ENCODE results near the gene CMTM5.
A peak's percentile ranks its signal among the peaks of the same experiment; 100 is the strongest.

The CMTM5 gene

DNA sequence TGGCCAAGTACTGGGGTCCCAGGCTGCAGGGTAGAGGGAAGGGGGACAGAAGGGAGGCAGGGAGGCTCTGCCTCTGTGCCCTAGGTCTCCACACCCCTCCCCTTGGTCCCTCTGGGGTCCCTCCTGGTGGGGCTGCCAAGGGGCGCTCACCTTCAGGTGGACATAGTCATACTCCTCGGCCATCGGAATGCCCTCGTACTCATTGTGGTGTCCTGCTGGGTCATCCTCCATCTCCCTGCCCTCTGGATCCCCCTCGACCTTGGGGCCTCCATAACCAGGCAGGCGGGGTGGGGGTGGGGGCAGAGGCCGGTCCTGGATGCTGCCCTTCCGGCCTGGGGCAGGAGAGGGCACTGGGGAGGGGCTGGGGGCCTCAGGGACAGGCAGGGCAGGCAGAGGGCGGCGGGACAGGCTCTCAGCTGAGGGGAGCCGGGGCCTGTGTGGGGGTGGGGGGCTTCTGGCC lies 17.6 kb upstream of the CMTM5 start:
- no peak overlapping the region for H3K27ac ChIP-seq
- TF ChIP-seq ZFX (IDR thresholded peaks at IDR 0.05) = no peak
- TF ChIP-seq, protein P1, sequence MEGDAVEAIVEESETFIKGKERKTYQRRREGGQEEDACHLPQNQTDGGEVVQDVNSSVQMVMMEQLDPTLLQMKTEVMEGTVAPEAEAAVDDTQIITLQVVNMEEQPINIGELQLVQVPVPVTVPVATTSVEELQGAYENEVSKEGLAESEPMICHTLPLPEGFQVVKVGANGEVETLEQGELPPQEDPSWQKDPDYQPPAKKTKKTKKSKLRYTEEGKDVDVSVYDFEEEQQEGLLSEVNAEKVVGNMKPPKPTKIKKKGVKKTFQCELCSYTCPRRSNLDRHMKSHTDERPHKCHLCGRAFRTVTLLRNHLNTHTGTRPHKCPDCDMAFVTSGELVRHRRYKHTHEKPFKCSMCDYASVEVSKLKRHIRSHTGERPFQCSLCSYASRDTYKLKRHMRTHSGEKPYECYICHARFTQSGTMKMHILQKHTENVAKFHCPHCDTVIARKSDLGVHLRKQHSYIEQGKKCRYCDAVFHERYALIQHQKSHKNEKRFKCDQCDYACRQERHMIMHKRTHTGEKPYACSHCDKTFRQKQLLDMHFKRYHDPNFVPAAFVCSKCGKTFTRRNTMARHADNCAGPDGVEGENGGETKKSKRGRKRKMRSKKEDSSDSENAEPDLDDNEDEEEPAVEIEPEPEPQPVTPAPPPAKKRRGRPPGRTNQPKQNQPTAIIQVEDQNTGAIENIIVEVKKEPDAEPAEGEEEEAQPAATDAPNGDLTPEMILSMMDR (conservative IDR thresholded peaks at IDR 0.05) = no peak

GRCh38 chr14:23359722-23360447 lies 17.0 kb upstream of the CMTM5 start:
- H3K27ac ChIP-seq = no peak overlapping the region
- no peak for TF ChIP-seq ZFX (IDR thresholded peaks at IDR 0.05)
- TF ChIP-seq, protein P1 (conservative IDR thresholded peaks at IDR 0.05) = no peak

- no peak overlapping the region for H3K27ac ChIP-seq
- no peak for TF ChIP-seq ZFX (IDR thresholded peaks at IDR 0.05)
- TF ChIP-seq, protein P1 (conservative IDR thresholded peaks at IDR 0.05) = no peak
Observed at GRCh38 chr14:23360496-23360895, 16.4 kb upstream of the CMTM5 start.

- TF ChIP-seq, protein P1 (conservative IDR thresholded peaks at IDR 0.05) = no peak
- no peak for TF ChIP-seq ZFX (IDR thresholded peaks at IDR 0.05)
Observed at GRCh38 chr14:23361320-23361719, 15.5 kb upstream of the CMTM5 start.

GRCh38 chr14:23361763-23362162 lies 15.1 kb upstream of the CMTM5 start:
- TF ChIP-seq ZFX (IDR thresholded peaks at IDR 0.05) = no peak
- H3K27ac ChIP-seq = no peak overlapping the region

More at GRCh38 chr14:23361320-23361719, 15.5 kb upstream of the CMTM5 start:
- no peak overlapping the region for H3K27ac ChIP-seq

DNA sequence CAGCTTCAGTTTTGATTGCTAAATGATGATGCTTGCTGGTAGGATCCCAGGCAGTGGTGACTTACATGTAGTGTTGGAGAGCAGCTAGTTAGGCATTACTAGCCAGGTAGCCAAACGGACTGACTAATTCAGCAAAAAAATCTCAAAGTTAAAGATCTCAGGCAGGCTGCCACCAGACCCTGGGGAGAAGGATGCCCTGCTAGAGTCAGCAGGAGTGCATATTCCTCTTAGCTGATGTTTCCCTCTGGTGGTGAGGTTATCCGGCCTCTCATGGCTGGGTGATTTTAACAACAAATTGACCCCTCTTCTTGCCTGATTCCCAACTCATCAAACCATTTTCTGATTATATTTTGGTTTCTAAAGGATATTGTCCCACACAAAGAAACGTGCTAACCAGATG lies 14.6 kb upstream of the CMTM5 start:
- no peak overlapping the region for H3K27ac ChIP-seq
- TF ChIP-seq ZFX (IDR thresholded peaks at IDR 0.05) = no peak
- TF ChIP-seq, protein P1 (conservative IDR thresholded peaks at IDR 0.05) = no peak

DNA sequence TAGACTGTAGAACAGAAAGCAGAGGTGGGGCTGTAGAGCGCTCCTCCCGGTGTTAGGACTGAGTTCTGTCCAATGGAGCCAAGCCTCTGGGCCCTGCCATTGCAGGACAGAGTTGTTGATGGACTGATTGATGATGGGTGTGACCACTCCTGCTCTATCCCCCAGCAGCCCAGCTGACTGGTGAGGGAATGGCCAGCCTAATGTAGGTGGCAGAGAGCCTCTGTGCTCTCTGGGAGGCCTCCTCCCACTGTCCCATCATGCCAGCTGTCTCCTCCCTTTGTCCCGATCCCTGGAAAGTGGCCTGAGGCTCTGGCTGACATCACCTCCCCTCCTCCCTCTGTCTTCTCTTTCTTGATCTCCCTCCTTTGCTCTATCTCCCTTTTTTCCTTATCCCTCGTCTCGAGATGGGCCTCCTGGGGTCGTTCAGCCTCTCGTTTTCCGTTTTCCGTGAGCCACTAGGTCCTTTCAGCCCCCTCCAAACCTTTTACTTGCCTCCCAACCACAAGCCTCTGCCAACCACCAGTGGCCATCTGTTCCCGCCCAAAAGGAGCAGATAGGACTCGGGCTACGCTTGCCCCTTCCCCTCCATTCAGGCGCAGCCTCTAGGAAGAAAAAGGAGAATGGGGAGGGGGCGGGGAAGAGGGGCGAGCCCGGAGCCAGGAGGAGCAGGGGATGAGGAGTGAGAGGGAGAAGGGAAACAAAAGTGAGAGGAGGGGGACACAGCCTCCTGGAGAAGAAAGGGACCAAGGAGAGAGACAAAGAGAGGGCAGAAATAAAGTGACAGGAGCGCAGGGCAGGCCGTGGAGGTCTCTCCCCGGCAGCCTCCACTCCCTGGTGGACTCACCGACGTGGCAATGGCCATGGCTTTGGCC lies 12.4 kb upstream of the CMTM5 start:
- peak overlapping the region; percentile 97 for H3K27ac ChIP-seq
- no peak for TF ChIP-seq ZFX (IDR thresholded peaks at IDR 0.05)

GRCh38 chr14:23365036-23365731 lies 11.7 kb upstream of the CMTM5 start, which contains the start of gene EFS:
EFS (minus strand) TSS chr14:23365172; CDS start chr14:23365025, 147 bp downstream.
- H3K27ac ChIP-seq = peak within 1 kb of the TSS; percentile 97
- TF ChIP-seq, protein P1 (conservative IDR thresholded peaks at IDR 0.05) = no peak
- TF ChIP-seq ZFX (IDR thresholded peaks at IDR 0.05) = peak; percentile 96
